HG03521 (cell line): ENCODE results near the gene RNF39.

Source experiments
- ATAC-seq: cut with Tn5 transposase; IDR thresholded peaks from one replicate; pipeline ENCODE4 v1.9.1; 2021; ENCODE audit warnings: mild to moderate bottlenecking, moderate library complexity; ENCODE audit not compliant: unreplicated experiment

Gene RNF39

DNA sequence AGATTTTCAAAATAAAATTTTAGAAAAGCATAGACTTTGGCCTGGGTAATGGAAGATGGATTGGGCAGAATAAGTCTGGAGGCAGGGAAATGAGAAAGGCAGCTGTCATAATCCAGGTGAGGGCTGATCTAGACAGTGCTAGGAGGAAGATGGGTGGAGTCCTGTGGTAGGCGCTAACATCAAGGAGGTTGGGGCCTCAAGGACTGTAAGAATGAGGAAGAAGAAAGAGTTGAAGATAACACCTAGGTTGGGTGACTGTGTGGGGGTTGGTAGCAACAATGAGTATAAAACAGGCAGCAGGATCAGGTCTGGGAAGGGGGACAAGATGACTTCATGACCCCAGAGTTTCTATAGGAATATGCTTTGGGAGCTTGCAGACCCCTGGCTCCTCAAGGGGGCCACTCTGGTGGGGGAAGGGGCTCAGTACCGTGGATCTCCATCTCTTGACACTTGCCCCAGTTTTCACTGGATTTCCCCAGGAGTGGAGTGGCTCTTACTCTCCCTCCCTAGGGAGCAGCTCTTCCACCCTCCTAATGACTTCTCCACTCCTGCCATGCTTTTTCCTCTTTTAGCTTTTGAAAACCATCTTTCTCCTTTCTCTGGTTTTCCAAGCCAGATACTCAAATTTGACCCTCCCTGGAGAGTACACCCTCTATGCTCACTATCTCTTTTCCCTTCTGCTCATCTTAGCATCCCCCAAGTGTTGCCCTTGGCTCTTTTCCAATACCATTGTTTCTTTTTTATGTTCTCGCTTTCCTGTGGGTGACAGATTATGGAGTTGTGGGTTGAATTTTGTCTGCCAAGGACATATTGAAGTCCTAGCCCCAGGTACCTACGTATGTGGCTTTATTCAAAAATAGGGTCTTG, 22.6 kb upstream of the RNF39 start:
- no peak for ATAC-seq

DNA sequence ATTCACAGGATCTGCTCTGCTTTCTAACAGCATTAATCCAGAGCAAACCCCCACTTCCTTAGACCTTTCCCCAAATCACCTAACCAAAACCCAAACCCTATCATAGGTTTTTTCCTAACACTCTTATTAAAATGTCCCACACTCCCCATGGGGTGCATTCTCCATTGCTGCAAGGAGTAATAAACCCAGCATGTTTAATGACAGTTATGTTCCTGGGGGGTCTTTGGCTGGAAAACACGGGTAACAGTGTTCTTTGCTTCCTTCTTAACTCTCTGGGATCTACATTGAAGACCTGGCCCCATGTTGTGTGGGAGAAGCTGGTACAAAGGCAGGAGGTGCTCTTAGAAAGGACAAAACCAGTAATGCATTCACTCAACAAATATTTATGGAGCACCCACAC, 21.3 kb upstream of the RNF39 start:
- no peak for ATAC-seq

DNA sequence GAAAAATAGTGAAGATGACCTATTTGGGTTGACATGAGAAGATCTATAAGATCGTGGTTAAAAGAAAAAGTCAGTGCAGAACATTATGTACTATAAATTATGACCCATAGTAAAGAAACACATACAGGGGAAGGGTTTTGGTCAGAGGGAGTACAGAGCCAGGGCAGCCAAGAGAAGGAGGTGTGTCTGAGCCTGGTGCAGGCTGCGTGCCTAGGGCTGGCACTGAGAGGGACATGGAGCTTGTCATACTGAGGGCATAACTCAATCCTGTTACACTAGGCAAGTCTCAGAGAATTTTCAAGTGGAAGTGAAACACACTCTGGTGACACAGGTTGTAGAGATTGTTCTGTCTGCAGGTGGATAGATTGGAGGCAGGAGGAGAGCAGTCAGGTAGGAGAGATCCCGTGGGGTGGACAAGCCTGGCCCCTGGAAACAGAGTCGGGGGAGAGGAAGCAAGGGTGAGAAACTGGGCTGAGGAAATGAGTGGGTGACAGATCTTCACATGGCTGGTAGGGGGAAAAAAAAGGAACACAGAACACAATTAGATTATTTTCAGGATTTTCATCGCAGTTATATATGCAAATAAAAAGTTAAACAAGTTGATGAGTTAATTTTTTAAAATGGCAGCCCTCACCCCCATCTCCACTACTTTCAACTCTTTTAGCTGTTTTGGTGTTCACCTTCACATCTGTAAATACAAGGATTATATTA, 18.5 kb upstream of the RNF39 start:
- ATAC-seq = no peak

DNA sequence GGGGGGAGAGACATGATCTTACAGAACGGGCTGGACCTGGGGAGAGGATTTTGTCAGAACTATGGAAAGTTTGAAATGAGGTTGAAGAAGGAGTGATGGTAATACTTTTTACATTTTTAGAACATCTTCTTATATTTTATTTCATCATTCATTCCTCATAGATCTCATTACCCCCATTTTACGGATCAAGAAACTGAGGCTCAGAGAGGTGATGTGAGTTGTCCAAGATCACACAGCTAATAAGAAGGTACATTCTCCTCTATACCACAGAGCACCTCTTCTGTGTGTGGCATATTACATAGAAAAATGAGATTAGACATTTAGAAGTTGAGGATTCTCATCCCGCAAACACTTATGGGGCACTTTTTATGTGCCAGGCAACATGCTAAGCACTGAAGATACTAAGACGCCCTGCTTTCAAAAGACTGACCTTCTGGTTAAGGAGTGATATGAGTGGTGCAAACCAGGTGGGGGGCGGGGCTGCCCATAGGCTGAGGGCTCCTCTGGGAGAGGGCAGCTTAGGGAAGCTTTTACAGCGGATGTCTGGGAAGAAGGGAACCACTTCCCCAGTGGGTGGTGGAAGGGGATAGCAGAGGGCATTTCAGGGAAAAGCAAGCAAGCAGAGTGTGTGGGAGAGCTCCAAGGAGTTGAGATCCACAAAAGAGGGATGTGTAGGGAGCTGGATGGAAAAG, 17.4 kb upstream of the RNF39 start:
- ATAC-seq = no peak

DNA sequence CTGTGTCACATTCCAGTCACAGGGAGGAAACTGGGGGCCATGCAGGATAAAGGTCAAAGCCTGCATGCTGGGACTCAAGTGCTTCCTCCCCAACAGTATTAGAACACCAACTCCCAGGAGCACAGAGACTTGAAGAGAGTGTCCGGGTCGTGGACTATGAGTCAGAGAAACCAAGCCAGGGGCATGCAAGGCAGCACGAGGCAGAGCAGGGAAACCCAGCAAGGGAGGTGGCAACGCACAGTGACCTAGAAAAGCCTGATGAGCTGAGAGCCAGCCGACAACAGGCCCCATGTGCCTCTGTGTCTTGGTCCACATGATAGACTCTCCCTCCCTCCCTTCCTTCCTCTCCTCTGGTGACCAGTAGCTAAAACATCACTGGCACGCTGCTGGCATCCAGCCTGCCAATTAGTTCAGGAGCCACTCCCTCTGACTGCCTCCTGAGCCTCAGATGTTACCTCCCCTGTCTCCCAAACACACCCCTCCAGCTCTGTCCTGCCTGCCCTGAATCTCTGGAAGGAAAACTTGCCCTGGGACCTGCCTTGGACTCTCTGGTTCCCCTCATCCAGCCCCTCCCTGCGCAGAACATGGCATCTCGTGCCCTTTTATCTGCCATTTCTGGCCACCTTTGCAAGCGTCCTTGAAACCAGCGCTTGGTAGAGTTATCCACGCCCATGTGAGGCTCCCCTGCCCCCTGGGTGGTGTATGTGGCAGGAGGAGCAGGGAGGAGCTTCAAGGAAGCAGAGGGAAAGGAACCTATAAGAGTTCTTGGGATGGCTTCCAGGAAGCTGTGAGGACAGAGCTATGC, 16.2 kb upstream of the RNF39 start:
- no peak for ATAC-seq

DNA sequence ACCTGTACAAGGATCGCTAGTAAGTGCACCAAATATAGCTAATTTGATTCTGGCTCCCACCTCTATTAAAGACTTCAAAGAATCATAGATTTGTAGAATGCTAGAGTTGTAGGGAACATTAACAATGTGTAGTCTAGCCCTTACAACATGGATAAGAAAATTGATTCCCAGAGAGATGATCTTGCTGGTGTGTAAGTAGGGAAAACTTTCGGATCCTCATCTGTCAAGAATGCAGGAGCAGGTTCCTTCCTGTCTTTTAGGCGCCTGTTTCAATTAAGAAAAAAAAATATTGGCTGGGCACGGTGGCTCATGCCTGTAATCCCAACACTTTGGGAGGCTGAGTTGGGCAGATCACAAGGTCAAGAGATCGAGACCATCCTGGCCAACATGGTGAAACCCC, 12.3 kb upstream of the RNF39 start:
- ATAC-seq = no peak

DNA sequence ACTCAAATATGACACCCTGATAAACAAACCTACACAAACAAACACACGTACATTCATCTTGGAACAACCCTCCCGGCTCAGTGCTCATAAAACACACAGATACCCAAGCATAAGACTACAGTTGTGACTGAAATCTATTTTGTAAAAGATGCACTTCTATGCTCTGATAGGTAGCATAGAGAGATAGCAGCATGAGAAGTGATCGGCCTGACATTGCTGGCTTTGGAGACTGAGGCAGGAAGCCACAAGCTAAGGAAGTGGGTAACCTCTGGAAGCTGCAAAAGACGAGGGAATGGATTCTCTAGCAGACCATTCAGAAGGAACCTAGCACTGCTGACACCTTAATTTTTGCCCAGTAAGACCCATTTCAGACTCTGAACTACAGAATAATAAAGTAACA, 1.6 kb upstream of the RNF39 start:
- ATAC-seq = no peak

DNA sequence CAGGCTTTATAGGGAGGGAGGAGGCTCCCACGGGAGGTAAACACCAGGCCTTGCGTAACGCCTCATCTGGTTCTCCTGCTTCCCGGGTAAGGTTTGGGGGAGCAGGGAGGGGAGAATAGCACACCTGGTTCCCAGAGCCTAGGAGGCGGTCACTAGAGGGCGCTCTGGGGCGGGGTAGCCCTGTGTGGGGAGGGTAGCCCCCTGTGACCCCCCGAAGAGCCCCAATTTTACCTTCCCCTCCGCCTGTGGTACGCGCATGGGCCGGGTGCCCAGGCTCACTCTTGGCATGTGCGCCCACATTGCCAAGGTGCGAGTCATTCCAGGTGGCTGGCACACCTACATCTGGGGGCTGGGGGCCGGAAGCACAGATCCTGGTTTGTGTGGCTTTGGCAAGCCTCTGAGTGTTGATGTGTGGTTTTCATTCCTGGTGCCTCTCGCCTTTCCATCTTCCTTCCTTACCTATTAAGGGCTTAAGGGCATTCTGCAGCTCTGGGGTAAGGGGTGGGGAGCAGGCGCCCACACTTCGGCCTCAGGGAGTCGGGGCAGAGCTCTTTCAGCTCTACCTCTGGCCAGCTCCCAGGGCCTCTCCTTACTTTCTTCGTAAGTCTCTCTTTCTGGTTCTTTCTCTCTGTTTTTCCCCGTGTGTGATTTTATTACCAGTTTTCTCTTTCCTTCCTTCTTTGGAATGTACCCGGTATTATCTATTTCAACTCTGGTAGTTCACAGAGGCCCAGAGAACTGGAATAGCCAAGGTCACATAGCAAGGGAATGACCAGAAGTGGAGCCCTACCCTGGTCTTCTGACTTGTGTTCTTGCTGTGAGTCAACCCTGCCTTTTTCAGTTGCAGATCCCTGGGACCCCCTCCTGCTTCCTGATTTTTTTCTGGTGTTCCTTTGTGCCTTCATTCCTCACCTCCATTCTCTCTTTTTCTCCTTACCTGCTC, 492 bp upstream of the RNF39 start:
- ATAC-seq = no peak

DNA sequence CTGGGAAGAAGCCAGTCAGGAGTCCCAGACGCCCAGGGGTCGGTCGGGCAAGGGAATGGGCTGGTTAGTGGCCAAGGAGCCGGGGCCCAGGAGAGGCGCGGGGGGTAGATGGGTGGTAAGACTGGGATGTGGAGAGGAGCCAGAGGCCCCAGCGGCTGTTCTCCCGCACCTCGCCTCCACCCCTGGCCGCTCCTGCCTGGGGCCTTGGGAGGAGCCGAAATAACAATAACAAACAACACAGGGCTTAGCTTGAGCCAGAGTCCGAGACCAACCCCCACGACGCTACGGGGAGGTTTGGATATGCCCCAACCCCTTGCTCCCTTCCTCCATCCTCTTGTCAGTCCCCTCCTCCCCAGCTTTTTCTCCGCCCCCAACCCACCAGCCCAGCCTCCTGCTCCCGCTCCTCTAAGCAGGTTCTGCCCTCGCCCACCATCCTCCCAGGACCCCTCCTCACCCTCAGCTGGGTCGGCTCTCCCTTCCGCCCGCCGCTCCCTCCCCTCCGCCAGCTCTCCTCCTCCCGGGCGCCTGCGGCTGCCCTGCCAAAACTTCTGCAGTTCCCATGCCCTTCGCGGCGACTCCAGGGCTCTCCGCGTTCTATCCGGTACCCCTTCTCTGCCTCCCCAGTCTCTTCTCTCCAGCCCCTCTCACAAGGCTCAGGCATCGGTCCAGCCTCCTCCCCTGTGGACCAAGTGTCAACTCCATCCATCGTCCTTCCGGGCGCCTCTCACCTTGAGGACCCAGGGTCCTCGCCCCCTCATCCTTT, 1.1 kb downstream of the RNF39 start:
- ATAC-seq = no peak

DNA sequence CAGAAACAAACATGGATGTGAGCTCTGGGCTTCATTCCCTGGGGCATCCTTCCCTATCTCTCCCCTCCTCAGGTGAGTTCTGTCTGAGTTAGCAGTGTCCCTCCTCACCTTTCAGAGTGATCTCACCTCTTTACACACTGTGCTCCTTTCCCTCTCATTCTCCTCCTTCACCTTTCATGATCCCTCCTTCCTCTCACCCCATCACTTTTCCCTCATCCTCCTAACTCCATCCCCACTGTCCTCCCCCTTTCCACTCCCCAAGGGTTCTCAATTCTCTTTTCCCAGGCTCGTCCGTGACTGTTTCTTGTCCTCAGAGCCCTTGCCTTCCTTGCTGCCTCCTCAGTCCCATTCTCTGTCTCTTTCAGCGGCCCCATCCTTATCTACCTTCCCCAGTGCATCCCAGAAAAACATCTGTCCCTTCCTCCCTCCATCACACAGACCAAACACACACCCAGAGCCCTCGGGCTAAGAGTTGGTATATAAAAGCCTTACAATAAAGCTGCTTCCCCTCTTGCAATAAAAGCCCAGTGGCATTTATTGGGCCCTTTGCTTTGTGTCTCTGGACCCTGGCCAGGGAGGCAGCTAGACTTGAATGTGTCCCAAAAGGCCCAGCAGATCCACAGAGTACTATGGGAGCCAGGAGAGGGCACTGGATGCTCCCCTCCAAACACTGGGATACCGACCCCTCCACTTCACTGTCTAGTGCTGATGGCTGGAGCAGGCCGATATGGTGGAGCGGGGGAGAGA, 1.9 kb downstream of the RNF39 start:
- no peak for ATAC-seq

DNA sequence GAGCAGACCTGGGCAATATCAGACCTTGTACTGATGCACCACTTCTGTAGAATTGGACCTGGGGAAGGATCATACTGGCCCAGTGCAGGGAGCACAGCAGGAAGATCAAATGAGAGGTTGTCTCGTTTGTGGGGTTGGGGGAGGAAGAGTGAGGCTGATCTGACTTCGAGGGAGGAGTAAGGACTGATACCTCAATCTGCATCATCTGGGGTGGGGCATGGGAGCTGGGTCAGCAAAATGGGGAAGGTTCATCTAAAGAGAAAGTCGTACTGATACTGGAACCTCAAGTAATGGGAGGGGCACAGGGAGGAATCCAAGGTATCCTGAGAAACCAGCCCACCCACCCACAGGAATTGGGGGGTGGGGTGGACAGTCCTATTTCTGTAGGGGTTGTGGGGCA, 3.7 kb downstream of the RNF39 start:
- no peak for ATAC-seq

DNA sequence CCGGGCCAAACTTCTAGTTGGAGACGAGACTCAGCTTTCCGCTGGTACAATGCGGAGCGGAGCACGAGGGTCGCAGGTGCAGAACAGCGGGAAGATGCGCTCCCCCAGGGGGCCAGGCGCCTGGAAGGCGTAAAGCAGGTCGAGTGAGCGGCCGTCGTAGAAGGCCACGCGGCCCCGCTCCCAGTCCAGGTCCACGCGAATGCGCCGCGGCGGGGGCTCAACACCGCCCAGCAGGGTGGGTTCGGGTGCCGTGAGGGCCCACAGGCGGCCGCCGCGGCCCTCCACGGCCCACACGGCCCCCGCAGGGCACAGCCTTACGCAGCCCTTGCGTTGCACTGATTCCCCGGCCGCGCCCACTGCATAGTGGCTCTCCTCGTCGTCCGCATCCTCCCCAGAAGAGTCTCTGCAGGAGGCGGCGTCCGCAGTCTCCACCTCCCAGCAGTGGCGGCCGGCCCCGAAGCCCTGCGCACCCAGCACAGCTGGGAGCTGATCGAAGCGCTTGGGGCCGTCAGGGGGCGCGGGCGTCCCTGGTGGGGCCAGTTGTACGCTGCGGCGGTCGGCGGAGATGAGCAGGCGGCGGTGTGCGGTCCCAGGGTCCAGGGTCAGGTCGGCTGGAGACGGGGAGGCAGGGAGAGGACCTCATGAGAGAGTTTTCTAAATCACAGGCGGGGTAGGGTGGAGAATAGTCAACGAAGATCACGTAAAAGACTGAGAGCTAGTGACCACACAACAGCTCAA, 4.3 kb downstream of the RNF39 start:
- ATAC-seq = no peak

DNA sequence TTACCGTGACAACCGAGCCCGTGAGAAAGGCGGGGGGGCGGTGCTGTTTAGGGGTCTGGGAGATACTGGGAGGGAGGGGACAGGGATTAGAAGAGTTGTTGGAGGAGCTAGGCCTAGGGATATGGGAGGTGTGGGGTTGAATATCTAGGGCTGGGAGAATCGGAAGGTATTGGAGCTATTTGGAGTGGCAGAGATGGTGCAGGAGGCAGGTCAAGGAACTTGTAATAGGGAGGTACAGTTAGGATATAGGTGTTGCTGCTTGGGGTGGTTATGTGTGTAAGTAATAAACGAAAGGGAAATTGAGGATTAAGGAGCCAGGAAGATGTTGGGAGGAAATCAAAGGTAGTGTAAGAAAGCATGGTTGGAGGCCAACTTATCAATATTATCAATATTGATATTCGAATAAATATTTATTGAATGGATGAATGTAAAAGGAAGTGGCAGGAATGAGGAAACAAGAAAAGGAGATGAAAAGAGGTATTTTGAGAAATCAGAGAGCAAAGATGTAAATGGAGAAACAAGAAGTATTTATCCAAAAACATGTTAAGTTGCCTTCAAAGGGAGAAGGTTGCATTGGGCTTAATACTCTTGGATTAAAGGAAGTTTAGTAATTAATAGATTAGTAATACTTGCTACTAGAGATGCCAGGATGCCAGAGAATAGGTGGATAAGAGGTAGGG, 8.0 kb downstream of the RNF39 start:
- no peak for ATAC-seq

DNA sequence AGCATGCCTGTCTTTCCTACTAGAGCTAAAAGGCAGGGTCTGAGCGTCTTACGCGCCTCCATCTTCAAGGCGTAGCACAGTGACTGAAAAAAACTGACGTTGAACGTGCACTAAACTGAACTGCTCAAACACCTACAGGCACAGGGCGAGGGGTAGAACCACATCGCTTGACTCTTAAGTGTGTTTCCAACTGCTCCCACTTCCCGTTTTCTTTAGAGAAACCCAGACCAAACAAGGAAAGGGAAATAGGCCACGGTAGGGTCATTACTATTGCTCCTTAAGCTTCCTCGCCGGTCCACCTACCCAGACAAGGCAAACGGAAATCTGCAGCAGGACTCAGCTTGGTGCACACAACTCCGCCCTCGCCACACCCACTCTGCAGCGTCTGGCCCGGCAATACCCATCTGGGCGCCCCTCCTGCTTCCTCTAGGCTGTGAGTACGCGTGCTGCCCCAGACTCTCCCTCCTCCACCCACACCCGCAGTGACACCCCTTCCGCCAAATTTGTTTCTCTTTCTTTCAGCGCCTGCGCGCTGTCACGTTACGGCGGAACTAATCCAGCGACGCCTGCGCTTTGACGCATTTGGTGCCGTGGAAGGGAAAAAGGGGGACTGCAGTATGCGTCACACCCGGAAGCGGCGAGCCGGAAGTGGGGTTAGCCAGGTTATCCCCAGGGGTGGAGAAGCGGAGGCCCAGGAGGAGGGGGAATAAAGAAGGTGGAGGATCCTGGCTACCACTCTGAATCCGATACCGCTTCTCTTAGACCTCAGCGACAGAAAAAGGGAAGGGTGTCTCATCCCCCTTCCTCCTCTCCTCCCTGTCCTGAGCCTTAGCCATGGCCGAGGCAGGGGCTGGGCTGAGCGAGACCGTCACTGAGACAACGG, 8.8 kb downstream of the RNF39 start, which contains the start of gene PPP1R11:
TSS of gene PPP1R11 (plus strand) at position 622 of the 883 bp plus-strand sequence. CDS start at position 835, 213 bp downstream.
- ATAC-seq = peak; percentile 93

DNA sequence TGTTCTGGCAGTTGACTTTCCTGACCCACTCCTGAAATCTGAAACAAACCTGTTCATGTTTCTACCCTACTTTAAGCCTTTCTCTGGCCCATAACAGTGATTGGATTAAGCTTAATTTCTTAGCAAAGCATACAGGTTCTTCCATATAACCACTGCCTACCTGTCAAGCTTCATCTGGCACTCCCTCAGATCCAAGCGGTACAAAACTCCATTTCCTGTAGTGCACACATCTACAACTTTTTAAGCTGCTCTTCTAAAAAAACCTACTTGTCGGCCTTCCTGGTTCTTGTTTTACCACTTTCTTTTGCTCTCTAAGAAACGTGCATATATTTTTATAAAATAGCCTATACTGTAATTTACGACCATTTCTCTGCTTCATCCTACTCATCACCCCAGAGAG, 9.5 kb downstream of the RNF39 start:
- ATAC-seq = no peak

DNA sequence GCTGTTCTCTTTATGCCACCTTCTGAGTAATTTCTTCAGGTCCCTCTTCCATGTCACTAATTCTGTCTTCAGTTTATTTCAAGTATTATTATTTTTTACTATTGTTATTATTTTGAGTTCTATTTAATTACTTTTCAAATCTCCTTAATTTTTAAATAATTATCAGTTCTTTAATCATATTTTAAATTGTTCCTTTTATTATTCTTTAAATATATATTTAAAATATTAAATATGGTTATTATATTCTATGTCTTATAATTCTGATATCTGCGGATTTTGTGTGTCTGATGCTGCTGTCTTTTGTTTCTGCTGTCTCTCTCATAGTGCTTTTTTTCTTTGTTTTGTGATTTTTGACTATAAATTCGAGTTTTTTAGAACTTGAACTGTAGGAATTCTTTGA, 12.3 kb downstream of the RNF39 start:
- no peak for ATAC-seq
